GM19193 (cell line): Measurements from ENCODE around the gene RNF145.
A peak's percentile ranks its signal among the peaks of the same experiment; 100 is the strongest.

ENCODE experiments used
- POLR2A ChIP-seq: IDR thresholded peaks from 4 replicates; pipeline ENCODE4 v1.6.1; 2011; ENCODE audit not compliant: insufficient read depth, insufficient read length; ENCODE audit errors: extremely low read depth

Gene RNF145

DNA sequence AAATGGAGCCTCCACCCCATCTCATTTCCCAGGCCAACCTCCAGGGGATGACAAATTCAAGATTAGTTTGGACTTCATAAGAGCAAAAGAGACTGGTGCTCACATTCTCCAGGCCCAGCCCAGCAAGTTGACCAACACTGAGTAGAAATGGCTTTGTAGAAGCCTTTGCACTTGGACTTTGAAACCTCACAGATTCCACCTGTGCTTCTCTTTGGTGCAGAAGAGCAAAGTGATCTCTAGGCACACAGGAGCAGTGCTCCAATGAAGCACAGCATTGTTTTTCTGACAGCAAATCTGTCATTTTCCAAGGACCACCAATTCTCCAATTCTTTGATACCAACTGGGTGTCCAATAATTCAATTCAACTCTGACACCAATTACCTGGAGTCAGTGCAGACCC is 17.1 kb upstream of the RNF145 start:
- TF ChIP-seq POLR2A, result no peak

- no peak for TF ChIP-seq POLR2A
Observed at GRCh38 chr5:159224471-159224870, 15.1 kb upstream of the RNF145 start.

GRCh38 chr5:159223469-159223868 is 14.1 kb upstream of the RNF145 start:
- TF ChIP-seq POLR2A, result no peak

DNA sequence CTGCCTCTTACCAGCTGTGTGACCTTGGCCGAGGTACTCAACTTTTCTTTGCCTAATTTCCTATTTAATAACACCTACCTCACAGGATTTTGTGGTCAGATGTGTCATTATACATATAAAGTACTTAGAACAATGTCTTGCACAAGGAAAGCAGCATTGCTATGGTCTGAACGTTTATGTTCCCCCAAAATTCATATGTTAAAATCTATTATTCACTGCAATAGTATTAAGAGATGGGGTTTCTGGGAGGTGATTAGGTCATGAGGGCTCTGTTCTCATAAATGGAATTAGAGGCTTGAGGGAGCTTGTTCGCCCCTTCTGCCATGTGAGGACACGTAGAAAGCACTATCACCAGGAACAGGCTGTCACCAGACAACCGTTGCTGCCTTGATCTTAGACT is 10.9 kb upstream of the RNF145 start:
- no peak for TF ChIP-seq POLR2A

DNA sequence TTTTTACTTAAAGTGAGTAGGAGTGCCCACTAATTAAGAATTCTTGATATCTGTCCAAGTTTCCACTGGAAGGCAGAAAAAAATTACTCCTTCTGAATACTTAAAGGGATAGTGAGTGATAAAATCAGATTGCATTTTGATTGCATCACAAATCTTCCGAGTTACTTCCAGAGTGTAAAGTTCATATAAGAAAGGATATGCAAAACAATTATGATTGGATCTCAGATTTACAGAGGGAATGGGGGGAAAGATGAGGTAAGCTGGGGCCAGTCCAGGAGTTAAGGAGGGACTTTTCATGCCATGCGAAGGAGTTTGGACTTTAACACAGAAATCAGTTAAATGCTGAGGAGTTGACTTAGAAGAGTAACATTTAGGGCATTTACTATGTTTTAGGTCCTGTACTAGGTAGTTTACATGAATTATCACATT is 9.3 kb upstream of the RNF145 start:
- TF ChIP-seq POLR2A, result no peak

DNA sequence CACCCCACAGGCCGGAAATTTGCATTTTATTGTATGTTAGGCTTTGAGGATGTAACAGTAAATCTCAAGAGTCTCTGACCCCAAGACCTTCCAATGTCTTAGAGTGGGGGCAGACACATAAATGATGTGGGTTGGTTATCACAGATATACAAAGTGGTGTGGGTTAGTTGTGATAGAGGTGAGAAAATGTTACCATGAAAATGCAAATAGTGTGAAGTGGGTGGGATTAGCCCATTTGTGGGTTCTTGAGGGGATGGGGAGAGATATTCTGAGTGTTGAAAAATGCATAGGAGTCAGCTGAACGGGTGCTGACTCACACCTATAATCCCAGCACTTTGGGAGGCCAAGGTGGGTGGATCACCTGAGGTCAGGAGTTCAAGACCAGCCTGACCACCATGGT is 7.9 kb upstream of the RNF145 start:
- TF ChIP-seq POLR2A, result no peak

- TF ChIP-seq POLR2A, result no peak
Observed at GRCh38 chr5:159216454-159216853, 7.1 kb upstream of the RNF145 start.

- no peak for TF ChIP-seq POLR2A
Observed at GRCh38 chr5:159215886-159216285, 6.5 kb upstream of the RNF145 start.

DNA sequence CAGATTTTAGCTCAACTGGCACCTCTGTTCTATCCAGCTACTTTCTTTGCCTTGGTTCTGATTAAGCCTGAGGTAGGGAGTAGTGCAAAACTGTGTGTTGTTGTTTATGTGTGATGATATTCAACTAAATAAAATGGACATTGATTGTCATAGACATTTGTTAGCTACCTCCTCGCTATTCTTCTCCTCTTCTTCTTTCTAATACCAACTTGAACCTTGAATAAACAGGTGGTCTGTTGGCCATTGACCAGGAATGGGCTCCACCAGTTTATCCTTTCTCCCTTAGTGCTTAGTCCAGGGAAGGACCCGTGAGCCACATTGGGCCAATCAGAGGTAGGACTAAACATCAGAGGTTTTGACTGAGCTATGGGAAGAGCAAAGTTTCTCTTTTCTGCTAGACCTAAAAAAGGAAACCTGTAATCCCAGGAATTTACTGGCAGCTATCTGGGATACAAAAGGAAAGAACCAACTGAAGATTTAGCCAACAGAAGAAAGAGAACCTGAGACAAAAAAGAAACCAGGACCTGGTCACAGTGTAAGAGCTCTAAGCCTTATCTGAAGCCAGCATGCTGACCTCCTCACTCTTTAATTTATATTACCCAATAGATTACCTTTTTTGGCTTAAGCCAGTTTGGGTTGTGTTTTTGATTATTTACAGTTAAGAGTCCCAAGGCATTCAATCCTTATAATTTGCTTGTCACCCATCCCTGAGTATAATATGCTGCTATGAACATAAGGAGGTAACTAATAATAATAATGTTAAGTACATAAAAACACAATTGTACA is 5.3 kb upstream of the RNF145 start:
- no peak for TF ChIP-seq POLR2A

GRCh38 chr5:159212657-159213462 is 3.5 kb upstream of the RNF145 start:
- TF ChIP-seq POLR2A, result no peak

- TF ChIP-seq POLR2A, result no peak
Observed at GRCh38 chr5:159211729-159212174, 2.4 kb upstream of the RNF145 start.

DNA sequence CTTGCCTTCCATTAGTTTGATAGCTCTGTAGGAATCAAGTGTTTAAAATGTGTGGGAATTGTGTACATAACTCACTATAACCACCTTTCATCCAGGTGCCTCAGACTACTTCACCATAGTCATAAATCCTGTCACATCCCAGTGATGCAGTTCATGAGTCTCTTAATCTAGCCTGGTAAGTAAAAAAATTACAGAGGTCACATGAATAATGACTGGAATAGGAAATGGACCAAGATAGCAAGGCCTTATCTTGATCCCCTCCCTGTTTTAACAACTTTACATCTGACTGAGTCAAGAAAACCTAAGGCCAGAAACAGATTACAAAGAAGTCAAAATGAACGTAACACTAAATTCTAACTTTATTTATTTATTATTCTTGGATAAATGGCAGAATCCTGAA is 1.5 kb upstream of the RNF145 start:
- TF ChIP-seq POLR2A, result no peak

- TF ChIP-seq POLR2A, result no peak
Observed at GRCh38 chr5:159210210-159210661, 883 bp upstream of the RNF145 start.

GRCh38 chr5:159208514-159209437 is 577 bp downstream of the RNF145 start:
- no peak for TF ChIP-seq POLR2A

GRCh38 chr5:159207686-159208513 is 1.5 kb downstream of the RNF145 start:
- peak; percentile 58 for TF ChIP-seq POLR2A

GRCh38 chr5:159207222-159207685 is 2.1 kb downstream of the RNF145 start:
- no peak for TF ChIP-seq POLR2A
